Spinal cord (tissue), 10 donors: ENCODE results near the gene ADGRL2. TPM values are rescaled to one million over a fixed set of nuclear protein-coding genes. Genes with fewer than 3 reads are reported as not detected.

Source experiments
- DNase-seq, 6 donors: peaks; one replicate each; pipeline versions ENCODE4 v3.0.0 to v3.0.0-alpha.2; 2013 to 2015; ENCODE audit warnings: low spot score in 6 of 6, low read depth in 4 of 6
- H3K27ac ChIP-seq: one replicate; pipeline ENCODE4 v1.5.1; 2013; ENCODE audit warnings: low read depth, low read length, control low read depth
- H3K27me3 ChIP-seq: one replicate; pipeline ENCODE4 v1.6.1; 2013; ENCODE audit warnings: low read length; ENCODE audit not compliant: control insufficient read depth, insufficient read depth
- H3K36me3 ChIP-seq: one replicate; pipeline ENCODE4 v1.6.1; 2013; ENCODE audit warnings: low read length; ENCODE audit not compliant: control insufficient read depth, insufficient read depth
- H3K4me1 ChIP-seq: one replicate; pipeline ENCODE4 v1.6.1; 2013; ENCODE audit warnings: low read length; ENCODE audit not compliant: control insufficient read depth, insufficient read depth
- H3K4me3 ChIP-seq: one replicate; pipeline ENCODE4 v1.5.1; 2013; ENCODE audit warnings: low read depth, low read length, control low read depth
- H3K9me3 ChIP-seq: one replicate; pipeline ENCODE4 v1.6.1; 2013; ENCODE audit warnings: low read length; ENCODE audit not compliant: control insufficient read depth, insufficient read depth
- WGBS: methylation state at CpG from one replicate; pipeline ENCODE4 v1.1.5; 2013; ENCODE audit warnings: missing lambda C conversion rate; ENCODE audit not compliant: insufficient coverage; 5-methylcytosine and 5-hydroxymethylcytosine counted together
- polyA plus RNA-seq, 2 donors: library from polyadenylated mRNA; unstranded; fragments of 120-200 nt; gene quantifications; one replicate each; pipeline ENCODE4 v1.2.1, GENCODE V29; 2013; ENCODE audit not compliant: insufficient read length in 2 of 2
- total RNA-seq, 2 donors: library from RNA; depleted of rRNA in 1 of 2; stranded (reverse); fragments of 120-200 nt in 1 of 2; fragments of >200 nt in 1 of 2; gene quantifications; one replicate each; pipeline versions ENCODE4 v1.2.3 to v1.2.4, GENCODE V29; 2013 to 2014
- donor health status: healthy.

The ADGRL2 gene
- total and polyA plus RNA-seq, 4 donors = 87.9 to 176 (median 103) TPM

DNA sequence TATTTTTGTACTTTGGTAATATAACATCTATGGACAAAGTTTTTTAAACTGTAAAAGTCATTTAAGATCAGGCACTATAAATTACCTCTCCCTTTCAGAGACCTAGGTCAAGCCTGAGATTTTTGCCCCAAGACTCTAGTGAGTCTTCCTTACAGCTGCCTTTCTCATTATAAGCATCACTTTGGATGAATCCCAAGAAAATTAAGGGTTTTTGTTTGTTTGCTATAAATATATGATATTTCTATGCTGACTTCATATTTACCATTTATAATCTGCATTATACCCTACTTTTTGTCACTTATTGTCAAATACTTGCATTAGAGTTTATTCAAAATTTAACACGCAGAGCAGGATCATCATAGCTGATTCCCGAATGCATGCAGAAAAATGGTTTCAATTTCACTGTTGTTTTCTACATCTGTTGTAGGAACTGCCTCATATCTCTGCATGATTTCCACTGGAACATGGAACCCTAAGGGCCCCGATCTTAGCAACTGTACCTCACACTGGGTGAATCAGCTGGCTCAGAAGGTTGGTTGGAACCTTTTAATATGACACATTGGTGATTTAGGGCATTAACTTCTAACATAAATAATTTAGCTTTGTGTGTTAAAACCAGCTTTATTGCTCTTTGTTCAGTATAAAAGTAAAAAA is 150.0 kb downstream of the ADGRL2 start:
- no peaks in the 10 kb centered on the region for H3K27me3 ChIP-seq
- no peaks in the 10 kb centered on the region for H3K4me1 ChIP-seq
- H3K4me3 ChIP-seq = no peak overlapping the region
- no peaks in the 10 kb centered on the region for H3K36me3 ChIP-seq
- no peaks in the 10 kb centered on the region for H3K9me3 ChIP-seq
- DNase-seq = peak in 1 of 6 donors; percentile 44
- no peak overlapping the region for H3K27ac ChIP-seq
- WGBS = 80% methylated on average over 1 of the region's 3 CpGs

DNA sequence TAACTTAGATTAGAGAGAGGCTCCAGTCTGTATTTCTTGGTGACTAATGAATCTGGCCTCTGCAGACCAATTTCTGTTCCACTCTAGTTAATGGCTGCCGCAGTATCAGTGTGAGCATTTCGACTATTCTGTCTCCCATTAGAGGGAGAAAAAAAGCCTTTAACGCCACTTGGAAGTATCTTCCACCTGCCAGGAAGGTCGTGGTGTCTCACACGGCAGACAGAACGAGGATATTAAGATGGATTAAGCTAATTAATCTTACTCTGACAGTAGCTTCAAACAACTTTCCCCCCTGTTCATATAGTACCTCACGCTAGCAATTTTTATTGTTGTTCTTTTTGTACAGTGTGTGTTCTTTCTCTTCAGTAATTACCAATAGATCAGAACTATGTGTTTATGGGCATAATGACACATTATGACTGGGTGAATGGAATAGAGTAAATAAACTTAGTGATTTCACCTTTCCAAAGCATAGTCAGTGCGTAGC is 153.8 kb downstream of the ADGRL2 start:
- Histone ChIP-seq H3K27me3 (no peaks in the 10 kb centered on the region), H3K4me3 (no peak overlapping the region), H3K27ac (no peak overlapping the region), H3K4me1 (no peaks in the 10 kb centered on the region), H3K9me3 (no peaks in the 10 kb centered on the region), H3K36me3 (peaks cover 3% of the 10 kb centered on the region)
- no CpG with 5 or more reads among the region's 8 CpGs for WGBS
- peak in 1 of 6 donors; percentile 90 for DNase-seq

DNA sequence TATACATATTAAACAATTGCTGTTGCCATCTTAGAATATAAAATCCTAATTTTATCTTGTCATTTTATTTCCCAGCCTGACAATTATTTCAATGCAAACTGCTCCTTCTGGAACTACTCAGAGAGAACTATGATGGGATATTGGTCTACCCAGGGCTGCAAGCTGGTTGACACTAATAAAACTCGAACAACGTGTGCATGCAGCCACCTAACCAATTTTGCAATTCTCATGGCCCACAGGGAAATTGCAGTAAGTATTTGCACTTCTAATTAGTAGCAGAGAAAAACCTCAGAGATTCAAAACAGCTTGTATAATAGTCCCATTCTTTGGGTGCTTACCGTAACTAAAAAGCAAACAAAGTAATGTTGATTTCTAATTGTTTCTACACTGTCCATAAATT is 167.2 kb downstream of the ADGRL2 start:
- no peaks in the 10 kb centered on the region for H3K36me3 ChIP-seq
- H3K27me3 ChIP-seq = no peaks in the 10 kb centered on the region
- DNase-seq = peak in 1 of 6 donors; percentile 91
- H3K4me3 ChIP-seq = no peak overlapping the region
- H3K9me3 ChIP-seq = no peaks in the 10 kb centered on the region
- peaks cover 4% of the 10 kb centered on the region for H3K4me1 ChIP-seq
- no CpG with 5 or more reads among the region's 3 CpGs for WGBS
- H3K27ac ChIP-seq = no peak overlapping the region

DNA sequence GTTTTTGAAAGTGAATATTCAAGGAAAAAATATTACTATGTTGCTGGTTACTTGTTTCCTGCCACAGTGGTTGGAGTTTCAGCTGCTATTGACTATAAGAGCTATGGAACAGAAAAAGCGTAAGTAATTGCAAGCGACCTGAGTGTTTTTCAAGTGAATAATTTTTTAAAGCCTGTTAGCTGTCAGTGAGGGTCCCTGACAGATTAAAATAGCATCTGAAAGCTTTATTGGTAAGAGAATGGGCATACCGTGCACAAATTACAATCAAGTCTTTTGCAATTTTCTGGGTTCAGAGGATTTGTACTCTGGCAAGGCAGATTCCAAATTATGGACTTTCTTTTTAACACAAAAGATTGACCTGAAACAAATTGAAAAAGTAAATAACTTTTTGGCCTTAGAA is 169.7 kb downstream of the ADGRL2 start:
- Histone ChIP-seq H3K4me1 (peaks cover 4% of the 10 kb centered on the region), H3K27ac (no peak overlapping the region), H3K36me3 (no peaks in the 10 kb centered on the region), H3K27me3 (no peaks in the 10 kb centered on the region), H3K4me3 (no peak overlapping the region), H3K9me3 (no peaks in the 10 kb centered on the region)
- no peak for DNase-seq
- 96% methylated on average over 2 of the region's 3 CpGs for WGBS

DNA sequence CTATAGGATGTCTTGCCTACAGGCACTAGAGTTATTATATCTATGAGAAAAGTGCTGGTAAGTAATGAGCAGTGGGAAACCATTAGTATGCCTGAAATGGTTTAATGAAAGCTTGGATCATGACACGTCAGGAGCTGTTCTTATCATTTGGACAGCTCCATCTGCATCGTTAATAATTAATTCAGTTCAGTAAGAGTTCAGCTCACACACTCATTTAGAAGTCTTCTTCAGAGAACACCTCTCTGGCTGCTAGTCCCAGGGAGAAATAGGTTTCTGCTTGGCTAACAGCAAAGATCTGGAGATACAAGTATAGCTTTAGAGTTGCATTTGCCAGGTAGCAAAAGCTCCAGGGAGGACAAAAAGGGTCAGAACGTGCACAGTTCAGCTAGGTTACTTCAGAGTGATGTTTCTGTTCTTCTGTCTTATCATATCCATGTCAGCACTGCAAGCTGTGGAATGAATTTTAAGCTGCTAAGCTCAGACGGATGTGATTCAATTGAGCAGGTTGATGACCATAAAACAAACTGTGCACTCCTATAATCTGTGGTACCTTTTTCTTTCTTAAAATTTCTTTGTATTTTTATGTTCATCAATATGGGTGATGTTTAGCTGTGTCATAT is 173.6 kb downstream of the ADGRL2 start:
- Histone ChIP-seq H3K4me1 (no peaks in the 10 kb centered on the region), H3K9me3 (no peaks in the 10 kb centered on the region), H3K36me3 (no peaks in the 10 kb centered on the region), H3K27ac (no peak overlapping the region), H3K4me3 (no peak overlapping the region), H3K27me3 (no peaks in the 10 kb centered on the region)
- DNase-seq = no peak
- 80% methylated on average over 1 of the region's 4 CpGs for WGBS

DNA sequence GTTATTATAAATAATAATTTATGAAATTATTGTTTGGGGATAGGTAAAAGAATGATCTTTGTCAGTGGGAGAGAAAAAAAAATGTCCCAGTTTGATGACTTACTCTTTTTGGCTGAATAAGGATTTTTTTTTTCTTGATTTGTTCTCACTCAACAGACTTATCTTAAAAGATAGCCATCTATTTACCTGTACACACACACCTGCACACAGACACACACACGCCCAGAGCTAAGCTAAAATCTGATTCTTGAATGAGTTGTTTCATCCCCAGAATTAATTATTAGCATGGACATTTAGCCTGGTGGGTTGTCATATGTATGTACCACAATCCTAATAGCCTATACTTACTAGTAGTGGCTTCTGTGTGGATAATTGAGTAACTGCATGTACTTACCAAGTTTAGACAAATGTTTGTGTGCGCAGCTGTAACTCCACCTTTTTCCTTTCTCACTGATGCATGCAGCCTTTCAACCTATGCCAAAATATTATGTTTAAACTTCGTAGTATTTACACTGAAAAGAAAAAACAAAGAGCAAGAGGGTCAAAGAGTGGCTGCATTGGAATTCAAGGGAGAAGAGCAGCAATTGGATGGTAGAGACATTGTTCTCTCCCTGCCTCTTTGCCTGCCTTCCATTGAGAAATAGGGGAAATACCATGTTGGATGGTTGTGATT is 174.3 kb downstream of the ADGRL2 start:
- Histone ChIP-seq H3K27me3 (no peaks in the 10 kb centered on the region), H3K27ac (no peak overlapping the region), H3K4me1 (no peaks in the 10 kb centered on the region), H3K36me3 (no peaks in the 10 kb centered on the region), H3K4me3 (no peak overlapping the region), H3K9me3 (no peaks in the 10 kb centered on the region)
- no peak for DNase-seq
- WGBS = 60% methylated on average over 1 of the region's 3 CpGs

DNA sequence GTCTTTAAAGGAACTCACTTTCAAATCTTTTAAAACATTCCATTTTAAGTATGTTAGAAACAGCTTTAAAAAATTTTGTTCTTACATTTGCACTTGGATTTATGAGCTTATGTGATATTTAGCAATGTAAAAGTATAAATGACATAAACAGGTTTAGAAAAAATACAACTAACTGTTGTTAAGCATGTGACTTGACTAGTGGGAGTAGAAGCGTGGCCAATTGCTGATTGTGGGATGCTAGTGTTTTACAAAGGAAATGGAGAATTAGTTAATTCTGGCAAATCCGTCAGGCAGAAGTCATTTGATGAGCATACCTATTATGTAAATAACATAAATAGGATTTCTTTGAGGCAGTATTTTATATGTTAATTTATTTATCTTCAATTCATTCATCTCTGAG is 175.8 kb downstream of the ADGRL2 start:
- Histone ChIP-seq H3K4me1 (no peaks in the 10 kb centered on the region), H3K9me3 (no peaks in the 10 kb centered on the region), H3K27ac (no peak overlapping the region), H3K4me3 (no peak overlapping the region), H3K27me3 (no peaks in the 10 kb centered on the region), H3K36me3 (no peaks in the 10 kb centered on the region)
- WGBS = no CpG with 5 or more reads among the region's 2 CpGs
- DNase-seq = no peak

DNA sequence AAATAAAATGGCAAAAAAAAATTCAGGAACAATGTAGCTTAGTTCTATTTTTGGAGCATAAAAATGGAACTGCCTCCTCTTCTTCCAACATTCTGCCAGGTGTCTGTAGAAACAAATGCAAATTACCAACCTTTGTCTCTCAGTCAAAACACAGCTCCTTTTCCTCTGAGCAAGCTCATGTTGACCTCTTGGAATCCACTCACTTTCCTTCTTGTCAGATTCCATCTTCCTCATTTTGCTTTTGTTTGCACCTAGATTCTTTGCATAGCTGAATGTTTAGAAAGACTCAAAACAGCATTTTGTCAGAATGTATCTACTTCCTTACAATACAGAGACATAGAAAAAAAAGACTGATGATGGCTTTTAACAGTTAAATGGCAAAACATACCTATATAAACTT is 178.2 kb downstream of the ADGRL2 start:
- Histone ChIP-seq H3K27ac (no peak overlapping the region), H3K9me3 (no peaks in the 10 kb centered on the region), H3K4me3 (no peak overlapping the region), H3K4me1 (no peaks in the 10 kb centered on the region), H3K36me3 (no peaks in the 10 kb centered on the region), H3K27me3 (no peaks in the 10 kb centered on the region)
- no peak for DNase-seq

DNA sequence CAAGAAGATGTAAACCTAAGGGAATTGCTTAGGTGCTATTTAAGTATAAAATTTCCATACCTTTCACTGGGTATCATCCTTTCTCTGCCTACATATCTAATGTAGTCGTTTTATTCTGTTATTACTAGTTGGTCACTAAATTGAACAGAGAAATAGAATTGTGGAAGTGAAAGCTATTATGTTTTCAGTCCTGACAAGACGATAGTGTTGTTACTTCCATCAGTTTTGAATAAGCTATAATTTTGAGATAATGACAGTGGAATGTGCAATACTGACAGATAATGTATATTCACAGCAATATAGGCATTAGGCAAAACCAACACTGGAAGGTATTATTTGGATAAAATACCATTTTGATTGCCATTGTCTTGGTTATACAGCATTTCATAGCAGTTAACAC is 181.8 kb downstream of the ADGRL2 start:
- WGBS = no CpG with 5 or more reads among the region's 2 CpGs
- no peaks in the 10 kb centered on the region for H3K9me3 ChIP-seq
- H3K36me3 ChIP-seq = no peaks in the 10 kb centered on the region
- no peaks in the 10 kb centered on the region for H3K27me3 ChIP-seq
- DNase-seq = no peak
- H3K27ac ChIP-seq = no peak overlapping the region
- H3K4me3 ChIP-seq = no peak overlapping the region
- H3K4me1 ChIP-seq = no peaks in the 10 kb centered on the region

DNA sequence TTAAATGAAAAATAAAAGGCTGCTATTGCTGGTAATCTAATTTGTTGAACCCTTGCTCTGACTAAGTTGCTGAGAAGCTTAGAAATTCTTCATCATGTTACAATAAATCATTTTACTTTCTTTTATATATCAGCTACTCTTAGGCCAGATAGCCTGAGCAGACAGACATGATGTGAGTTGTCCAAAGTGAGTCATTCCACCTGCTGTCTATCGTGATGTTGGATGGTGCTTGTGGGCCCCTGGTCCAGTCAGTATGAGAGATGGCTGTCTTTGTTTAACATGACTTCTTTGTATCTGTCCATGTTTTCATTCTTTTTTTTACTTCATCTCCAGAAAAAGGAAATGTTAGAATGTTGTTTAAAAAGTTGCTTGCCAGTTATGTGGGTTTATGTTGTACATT is 188.8 kb downstream of the ADGRL2 start:
- WGBS = no CpG with 5 or more reads among the region's 1 CpG
- no peak overlapping the region for H3K4me3 ChIP-seq
- no peak for DNase-seq
- H3K36me3 ChIP-seq = no peaks in the 10 kb centered on the region
- H3K27me3 ChIP-seq = no peaks in the 10 kb centered on the region
- H3K4me1 ChIP-seq = no peaks in the 10 kb centered on the region
- H3K27ac ChIP-seq = no peak overlapping the region
- H3K9me3 ChIP-seq = no peaks in the 10 kb centered on the region
